Umbilical cord (tissue), 2 donors: Measurements from ENCODE around the gene ACMSD. TPM values are rescaled to one million over a fixed set of nuclear protein-coding genes. Genes with fewer than 3 reads are reported as not detected.
"Not testable (repeated sequence)": the region's sequence is repeated elsewhere in the genome, so short reads cannot be mapped to it uniquely, and the experiment has no call there.

Experiments
- DNase-seq: peaks from one replicate; pipeline ENCODE4 v3.0.0-alpha.2; 2015; ENCODE audit warnings: low spot score
- total RNA-seq: library from RNA; depleted of rRNA; stranded (reverse); fragments of >200 nt; gene quantifications from one replicate; pipeline ENCODE4 v1.2.3, GENCODE V29; 2014; ENCODE audit warnings: low replicate concordance; ENCODE audit not compliant: insufficient read depth

ACMSD gene
- total RNA-seq, 1 donor from 2014 or later, result 3.1 TPM

DNA sequence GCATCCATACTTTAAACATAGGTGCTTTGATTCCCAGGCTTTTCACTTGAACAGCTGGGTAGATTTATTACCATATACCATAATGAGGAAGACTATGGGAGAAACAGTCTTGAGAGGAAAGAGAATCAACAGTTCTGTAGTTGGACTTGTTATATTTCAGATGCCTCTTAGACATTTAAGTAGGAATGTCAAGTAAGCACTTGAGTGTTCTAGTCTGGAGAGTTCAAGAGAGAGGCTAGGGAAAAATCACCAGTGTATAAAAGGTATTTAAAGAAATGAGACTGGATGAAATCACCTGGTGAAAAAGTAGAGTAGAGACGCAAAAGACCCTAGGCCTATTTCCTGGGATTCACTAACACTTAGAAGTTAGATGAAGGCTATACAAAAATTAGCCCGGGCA is 66.8 kb downstream of the ACMSD start:
- DNase-seq, result no peak

DNA sequence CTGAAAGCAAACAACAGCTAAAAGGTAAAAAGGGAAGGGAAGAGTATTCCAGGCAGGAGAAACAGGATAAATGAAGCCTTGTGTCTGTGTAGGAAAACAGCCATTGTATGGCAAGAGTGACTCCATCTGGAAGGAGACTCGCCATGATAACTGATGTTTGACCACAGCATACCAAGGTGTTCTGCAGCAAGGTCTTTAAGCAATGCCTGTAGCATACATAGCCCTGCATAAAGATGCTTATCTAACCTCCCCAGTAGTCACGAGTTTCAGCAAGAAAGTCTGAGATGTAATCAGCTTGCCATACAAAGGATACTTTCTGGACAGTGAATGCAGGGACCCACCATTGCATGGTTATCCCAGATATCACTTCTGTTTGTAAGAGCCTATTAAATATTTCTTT is 68.3 kb downstream of the ACMSD start:
- no peak for DNase-seq

DNA sequence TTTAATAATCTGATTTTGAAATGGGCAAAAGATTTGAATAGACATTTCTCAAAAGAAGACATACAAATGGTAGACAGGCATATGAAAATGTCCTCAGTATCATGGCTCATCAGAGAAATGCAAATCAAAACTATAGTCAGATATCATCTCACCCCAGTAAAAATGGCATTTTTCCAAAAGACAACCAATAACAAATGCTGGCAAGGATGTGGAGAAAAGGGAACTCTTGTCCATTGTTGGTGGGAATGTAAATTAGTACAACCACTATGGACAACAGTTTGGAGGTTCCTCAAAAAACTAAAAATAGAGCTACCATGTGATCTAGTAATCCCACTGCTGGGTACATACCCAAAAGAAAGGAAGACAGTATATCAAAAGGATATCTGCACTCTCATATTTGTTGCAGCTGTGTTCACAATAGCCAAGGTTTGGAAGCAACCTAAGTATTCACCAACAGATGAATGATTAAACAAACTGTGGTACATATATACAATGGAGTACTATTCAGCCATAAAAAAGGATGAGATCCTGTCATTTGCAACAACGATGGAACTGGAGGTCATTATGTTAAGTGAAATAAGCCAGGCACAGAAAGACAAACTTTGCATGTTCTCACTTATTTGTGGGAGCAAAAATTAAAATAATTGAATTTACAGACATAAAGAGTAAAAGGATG is 69.2 kb downstream of the ACMSD start:
- DNase-seq, result not testable (repeated sequence)

DNA sequence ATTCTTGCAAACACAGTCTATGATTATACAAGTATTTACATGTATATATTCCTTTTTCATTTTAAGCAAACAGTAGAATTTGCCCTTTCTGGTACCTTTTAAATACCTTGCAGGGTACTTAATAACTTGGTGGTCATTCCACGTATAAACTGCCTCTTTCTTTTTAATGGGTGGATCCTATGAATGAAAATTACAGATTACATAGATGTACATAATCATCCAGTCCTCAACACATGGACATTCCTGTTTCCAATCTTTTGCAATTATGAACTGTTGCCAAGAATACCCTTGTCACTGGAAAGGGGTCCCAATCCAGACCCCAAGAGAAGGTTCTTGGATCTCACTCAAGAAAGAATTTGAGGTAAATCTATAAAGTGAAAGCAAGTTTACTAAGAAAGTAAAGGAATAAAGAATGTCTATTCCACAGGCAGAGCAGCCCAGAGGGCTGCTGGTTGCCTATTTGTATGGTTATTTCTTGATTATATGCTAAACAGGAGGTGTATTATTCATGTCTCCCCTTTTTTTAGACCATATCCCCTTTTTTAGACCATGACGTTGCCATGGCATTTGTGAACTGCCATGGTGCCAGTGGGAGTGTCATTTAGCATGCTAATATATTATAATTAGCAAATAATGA is 72.5 kb downstream of the ACMSD start:
- no peak for DNase-seq

DNA sequence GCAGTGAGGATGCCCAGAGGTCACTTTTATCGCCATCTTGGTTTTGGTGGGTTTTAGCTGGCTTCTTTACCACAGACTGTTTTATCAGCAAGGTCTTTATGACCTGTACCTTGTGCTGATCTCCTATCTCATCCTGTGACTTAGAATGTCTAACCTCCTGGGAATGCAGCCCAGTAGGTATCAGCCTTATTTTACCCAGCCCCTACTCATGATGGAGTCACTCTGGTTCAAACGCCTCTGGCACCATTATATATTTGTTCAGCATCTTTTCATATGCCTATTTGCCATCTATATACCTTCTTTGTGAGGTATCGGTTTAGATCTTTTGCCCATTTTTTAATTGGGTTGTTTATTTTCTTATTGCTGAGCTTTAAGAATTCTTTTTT is 73.0 kb downstream of the ACMSD start:
- no peak for DNase-seq

DNA sequence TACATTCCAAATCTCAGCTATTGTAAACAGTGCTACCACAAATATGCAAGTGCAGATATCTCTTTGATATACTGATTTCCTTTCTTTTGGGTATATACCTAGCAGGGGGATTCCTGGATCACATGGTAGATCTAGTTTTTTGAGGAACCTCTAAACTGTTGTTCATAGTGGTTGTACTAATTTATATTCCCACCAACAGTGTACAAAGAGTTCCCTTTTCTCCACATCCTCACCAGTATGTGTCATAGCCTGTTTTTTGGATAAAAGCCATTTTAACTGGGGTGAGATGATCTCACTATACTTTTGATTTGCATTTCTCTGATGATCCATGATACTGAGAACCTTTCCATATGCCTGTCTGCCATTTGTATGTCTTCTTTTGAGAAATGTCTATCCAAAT is 73.9 kb downstream of the ACMSD start:
- DNase-seq, result no peak

DNA sequence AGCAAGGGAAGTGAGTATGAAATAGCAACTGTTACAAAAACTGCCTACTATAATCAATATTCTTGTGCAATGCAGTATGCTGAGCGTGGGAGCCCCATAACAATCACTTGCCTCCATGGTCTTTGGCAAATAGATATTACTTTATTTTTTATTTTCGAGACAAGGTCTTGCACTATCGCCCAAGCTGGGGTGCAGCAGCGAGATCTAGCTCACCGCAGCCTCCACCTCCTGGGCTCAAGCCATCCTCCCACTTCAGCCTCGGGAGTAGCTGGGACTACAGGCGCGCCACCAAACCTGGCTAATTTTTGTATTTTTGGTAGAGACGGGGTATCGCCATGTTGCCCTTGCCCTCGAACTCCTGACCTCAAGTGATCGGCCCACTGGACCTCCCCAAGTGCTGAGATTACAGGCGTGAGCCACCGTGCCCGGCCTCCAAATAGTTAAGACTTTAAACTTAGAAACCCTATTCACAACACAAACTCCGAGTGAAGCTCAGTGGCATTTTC is 79.0 kb downstream of the ACMSD start:
- no peak for DNase-seq

DNA sequence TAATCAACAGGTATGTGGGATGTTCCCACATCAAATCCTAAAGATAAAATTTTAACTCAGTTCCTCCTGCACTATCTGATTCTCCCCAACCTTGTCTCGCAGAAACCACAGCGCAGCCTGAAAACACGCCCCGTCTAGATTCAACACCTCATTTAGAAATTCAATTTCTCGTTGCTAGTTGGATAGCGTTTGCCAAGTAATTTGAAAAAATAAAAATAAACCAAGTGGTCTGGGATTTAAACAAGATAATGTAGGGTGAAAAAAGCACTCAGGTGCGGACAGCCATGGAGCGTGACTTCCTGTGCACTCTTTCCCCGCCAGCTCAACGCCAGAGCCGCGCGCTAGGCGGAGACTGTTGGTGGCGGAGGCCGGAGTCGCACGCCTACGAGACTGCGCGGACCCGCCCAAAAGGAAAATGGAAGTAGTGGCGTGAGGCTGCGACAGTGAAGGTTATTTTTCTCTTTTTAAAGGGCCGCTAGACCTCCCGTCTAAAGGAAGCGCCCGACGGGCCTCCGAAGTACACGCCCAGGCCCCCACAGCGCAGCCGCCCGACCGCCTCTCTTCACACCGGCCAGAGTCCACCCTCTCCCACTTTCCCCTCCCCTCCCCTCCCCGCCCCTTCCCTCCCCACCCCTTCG is 79.6 kb downstream of the ACMSD start:
- no peak for DNase-seq

DNA sequence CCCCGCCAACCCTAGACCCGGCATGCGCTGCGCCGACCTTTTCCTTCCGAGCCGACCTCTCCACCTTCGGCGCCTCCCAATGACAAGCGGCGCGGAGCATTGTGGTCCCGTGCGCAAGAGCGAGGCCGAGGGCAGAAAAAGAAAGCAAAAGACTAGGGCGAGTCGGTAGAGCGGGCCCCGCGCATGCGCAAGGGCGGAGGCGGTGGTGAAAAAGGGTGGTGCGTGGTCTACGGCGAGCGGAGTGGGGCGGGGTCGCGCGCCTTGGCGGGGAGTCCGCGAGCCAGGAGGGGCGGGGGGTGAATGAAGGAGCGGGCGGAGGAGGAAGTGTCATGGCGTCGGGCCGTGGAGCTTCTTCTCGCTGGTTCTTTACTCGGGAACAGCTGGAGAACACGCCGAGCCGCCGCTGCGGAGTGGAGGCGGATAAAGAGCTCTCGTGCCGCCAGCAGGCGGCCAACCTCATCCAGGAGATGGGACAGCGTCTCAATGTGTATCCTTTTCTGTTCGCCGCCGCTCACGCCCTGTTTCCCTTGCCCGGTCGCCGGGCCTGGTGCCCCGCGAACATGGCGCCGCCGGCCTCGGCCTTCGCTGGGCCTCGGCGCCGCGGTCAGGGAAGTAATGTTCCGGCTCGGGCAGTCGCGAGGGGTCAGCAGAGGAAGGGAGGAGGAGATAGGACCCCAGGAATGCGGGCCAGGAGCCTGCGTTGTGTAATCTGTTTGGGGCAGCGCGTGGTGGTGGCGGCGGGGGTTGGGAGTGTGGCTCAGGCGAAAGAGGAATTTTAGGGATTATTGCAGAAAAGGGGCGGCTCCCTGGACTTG is 80.3 kb downstream of the ACMSD start, which contains the start of gene CCNT2:
TSS of gene CCNT2 (plus strand) at position 297 of the 815 bp plus-strand sequence. CDS start at position 330, 33 bp downstream.
- DNase-seq, result peak; percentile 100

DNA sequence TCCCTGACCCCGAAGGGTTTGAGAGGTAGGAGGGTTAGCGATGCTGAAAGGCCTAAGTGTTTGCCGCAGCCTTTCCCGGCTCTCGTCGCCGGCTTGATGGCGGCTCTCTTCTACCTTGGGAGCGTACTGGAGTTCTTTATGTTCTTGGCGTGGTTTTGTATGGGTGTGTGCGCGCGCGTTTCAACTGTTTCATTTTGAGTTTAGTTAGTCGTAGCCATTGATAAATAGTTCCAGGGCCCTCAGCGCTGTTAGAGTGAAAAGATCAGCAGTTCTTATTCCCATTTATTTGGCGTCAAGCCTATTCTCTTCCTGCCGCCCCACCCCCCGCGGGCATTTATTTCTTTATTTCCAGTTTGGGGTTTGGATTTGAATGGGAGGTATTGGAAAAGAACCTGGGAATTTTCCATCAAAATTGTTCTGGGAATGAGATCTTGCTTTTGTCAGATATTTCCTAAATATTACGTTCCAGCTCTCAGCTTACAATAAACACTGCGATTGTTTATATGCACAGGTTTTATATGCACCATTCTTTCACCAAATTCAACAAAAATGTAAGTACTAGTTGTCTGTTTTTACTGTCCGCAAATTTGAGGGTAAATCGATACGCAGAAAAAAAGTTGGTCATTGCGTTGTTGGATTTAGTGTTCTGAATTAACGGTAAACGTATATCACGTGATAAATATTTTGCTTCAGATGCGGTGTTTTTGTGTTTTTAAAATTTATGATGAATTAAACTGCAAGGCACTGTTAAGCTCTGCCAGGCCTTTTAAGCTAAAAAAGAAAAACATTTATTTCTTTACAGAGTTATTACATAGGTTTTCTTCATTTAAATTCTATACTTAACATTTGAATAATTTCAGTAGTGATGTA is 81.2 kb downstream of the ACMSD start:
- peak; percentile 40 for DNase-seq

DNA sequence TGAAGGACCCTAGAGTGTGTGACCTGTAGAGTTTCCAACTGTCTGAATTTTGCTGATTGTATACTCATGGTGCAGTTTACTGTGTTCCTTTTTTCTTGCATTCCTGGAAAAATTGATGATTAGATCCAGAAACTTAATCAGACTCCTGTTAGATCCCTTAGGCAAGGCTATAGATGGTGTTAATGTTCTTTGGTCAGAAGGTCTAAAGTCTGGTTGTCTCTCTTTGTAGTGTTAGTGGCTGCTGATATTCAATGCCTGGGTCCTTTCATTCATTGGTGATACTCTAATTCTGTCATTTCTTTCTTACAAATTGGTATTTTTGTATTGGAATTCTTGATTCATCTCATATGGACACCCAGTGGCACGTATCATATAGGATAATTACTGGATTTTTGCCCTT is 86.5 kb downstream of the ACMSD start:
- DNase-seq, result no peak

DNA sequence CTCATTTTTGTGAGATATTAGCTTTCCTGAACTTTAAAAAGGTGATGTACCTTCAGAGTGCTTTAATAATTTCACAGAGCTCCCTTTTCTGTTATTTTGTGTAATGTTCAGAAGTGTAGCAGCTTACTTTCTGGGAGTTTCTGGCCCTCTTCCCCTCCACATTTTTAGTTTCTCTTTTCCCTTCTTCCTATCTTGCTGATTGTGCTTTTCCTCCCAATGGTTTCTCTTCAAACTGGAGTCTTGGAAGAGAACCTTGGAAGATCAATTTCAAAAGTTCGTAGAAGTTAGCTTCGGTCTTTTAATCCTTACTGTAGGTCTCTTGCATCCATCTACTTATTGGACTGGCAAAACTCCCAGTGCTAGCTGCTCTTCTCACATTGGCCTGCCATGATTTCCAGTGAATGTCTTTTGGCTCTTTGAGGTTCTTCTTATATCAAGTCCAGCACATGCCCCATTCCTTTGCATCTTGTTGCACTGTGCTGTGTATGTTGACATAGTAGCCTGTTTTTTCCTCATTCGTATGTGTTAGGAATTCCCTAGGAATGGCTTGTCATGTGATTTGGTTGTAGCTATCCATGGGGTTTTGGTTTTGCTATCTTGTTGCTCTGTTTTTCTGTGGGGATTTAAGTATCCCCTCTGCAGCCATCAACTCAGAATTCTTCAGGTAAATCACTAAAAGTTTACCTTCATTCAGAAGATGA is 88.0 kb downstream of the ACMSD start:
- no peak for DNase-seq

DNA sequence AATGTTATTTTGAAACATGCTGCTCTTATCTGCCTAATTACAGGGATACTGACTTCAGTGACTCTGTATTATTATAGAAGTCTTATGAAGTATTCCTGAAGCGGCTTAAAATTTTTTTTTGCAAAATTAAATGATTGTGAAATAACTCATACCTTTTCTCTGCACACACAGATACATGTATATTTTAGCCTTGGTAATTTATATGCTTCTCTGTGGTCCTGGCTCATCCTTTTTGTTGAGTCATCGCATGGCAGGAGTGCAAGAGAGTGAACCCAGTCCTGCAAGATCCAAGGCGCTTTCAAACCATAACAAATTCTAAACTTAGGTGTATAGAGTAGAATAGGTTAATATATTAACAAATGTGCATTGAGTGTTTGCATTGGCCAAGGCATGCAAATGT is 88.8 kb downstream of the ACMSD start:
- DNase-seq, result peak; percentile 6

DNA sequence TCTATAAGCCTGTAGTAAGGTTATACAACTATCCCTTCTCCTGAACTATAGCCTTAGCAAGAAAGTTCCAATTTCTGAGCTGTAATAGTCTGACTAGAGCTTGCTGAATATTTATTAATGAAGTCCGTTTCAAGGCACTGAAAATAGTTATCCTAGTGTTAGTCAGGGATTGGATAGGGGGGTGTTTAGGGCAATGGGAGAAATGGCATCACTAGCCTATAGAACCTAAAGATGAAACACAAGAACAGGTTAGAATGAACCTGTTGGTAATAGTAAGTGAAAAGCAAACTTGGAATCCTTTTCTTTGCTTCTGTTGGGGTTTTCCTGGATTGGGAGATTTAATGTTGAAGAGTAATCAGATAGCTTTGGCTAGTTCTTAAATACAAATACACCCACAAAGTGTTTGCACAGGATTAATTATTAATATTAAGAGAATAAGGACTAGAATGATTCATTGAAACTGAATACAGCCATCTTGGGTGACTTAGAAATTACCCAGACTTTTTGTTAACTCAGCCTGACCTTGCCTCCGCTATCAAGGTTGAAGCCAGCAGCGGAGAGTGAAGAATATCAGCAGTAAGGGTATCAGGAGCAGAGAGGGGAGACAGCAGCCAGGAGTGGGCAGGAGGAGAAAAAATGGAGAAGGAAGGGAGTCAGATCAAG is 94.6 kb downstream of the ACMSD start:
- DNase-seq, result no peak

DNA sequence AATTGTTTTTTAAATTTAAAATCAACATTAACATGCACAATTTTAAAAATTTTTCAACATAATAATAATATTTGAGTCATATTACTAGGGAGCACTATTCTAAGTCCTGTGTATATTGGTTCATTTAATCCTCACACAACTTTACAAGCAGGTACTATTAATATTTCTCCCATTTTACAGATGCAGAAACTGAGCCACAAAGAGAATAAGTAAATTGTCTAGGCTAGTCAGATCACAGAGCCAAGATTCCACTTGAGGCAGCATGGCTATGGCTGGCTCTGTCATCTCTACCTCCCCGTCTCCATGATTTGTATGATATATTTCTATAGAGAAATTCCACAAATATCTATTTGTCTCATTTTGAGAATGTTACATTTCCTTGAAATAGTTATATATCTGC is 95.3 kb downstream of the ACMSD start:
- no peak for DNase-seq

DNA sequence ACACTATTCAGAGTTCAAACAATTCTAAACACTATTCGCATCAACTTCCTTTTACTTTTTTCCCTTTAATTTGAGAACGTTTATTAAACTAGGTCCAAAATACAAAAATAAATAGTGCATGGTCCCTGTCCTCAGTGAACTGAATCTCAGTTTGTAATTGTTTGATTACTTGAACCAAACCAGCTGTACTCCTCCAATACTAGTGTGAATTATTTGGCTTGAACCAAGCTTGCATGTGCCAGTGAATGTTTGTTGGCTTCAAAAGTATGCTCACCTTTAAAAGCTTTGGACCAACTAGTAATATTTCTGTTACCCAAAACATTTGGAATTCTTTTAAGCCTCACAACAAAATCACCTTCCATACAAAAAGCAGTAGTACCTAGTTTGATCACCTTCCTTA is 95.7 kb downstream of the ACMSD start:
- DNase-seq, result no peak

DNA sequence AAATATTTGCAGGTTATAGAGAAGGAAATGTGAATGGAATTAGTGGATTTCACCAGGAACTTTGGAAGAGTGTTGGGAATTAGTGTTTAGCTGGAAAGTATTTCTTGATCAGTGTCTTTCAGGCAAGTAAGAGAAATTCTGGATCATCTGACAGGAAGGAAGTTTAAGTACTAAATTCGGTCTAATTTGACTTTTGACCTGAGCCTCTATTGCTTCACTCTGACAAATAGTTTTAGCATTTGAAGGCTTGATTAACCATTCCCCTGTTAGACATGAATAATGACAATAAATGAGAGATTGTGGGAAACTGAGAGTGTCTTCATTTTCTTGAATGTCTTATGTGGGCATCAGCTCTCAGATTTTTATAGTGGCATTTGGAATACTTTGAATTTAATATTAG is 96.2 kb downstream of the ACMSD start:
- DNase-seq, result no peak

DNA sequence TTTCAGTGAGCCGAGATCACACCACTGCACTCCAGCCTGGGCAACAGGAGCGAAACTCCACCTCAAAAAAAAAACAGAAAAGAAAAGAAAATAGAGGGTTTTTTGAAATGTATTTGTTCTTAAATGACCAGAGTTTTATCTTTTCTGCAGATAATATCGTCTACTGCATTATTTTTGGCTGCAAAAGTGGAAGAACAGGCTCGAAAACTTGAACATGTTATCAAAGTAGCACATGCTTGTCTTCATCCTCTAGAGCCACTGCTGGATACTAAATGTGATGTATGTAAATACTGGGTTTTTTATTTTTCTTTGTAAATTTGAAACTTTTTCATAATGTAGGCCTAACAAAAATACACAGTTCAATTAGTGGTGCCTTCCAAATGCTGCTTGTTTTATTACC is 98.3 kb downstream of the ACMSD start:
- DNase-seq, result peak; percentile 51

DNA sequence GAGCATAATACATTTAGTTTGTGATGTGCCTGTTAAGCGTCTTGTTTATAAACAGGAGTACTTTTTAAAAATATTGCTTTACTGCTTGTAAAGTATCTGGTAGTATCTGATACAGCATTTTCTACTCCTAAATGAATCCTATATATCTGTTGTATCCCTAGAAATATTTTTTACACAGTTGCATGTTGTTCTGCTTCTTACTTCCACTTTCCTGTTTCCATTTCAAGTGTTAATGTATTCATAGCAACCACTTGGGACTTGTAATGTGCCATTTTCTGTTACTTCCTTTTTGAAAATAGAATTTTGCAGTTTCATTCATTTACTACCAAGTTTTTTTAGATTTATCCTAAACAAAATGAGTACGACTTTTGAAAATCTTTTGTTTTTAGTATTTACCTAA is 105.1 kb downstream of the ACMSD start:
- DNase-seq, result no peak

DNA sequence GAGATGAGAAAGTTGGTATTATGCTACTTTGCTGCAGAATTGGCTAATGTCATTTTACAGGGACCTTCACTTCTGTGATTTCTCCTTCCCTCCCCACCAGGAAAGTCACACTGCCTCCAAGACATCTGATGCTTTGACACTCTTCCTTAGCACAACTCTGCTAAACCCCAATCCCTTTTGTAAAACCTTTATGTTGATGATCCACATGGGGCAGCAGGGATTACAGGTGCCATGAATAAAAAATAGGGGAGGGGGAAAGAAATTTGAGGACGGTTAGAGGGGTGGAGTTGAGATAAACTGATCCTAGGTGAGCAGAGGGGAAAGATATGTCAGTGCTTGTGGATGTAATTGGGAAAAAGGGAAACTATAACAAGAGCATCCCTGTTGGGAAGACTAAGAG is 106.6 kb downstream of the ACMSD start:
- DNase-seq, result no peak
